Measurements from ENCODE around the gene TARS1. TPM values are rescaled to one million over a fixed set of nuclear protein-coding genes. Genes with fewer than 3 reads are reported as not detected.
A peak's percentile ranks its signal among the peaks of the same experiment; 100 is the strongest.

The TARS1 gene
- total and polyA plus RNA-seq, 2 of the 4 experiments (the other 2 are of a cell fraction): 90.8 to 175 TPM

GRCh38 chr5:33476992-33477391 lies 36.2 kb downstream of the TARS1 start:
- Histone ChIP-seq H3K14ac (replicated peaks; ENCODE audit: low read depth, low read length) (no peak overlapping the region), H3K9me3 (ENCODE audit: control insufficient read depth, insufficient read depth, low read length) (no peaks in the 10 kb centered on the region), H4K91ac (ENCODE audit: insufficient read depth, low read depth, low read length) (no peak overlapping the region), H3K4ac (ENCODE audit: low read depth, low read length) (no peak overlapping the region), H2AFZ (replicated peaks; ENCODE audit: low read length, poor library complexity) (no peak overlapping the region), H4K5ac (ENCODE audit: low read depth, low read length) (no peak overlapping the region), H3K27ac (ENCODE audit: insufficient read depth, low read length) (no peak overlapping the region), H3K23ac (ENCODE audit: low read depth, low read length) (no peak overlapping the region), H3K18ac (ENCODE audit: low read depth, low read length) (no peak overlapping the region), H4K20me1 (ENCODE audit: insufficient read depth, low read length) (no peaks in the 10 kb centered on the region; the same call in 1 of the 2 replicates), H3K4me2 (ENCODE audit: low read depth, low read length) (no peak overlapping the region), H3K4me1 (ENCODE audit: control insufficient read depth, insufficient read depth, low read length) (no peaks in the 10 kb centered on the region), H3K56ac (ENCODE audit: extremely low read depth, insufficient read depth, low read length) (no peak overlapping the region), H2AK9ac (replicated peaks; ENCODE audit: low read depth, low read length, poor library complexity) (no peak overlapping the region), H4K8ac (ENCODE audit: low read depth in 2 of 2, low read length in 2 of 2) (no peak overlapping the region), H3K27me3 (ENCODE audit: control insufficient read depth, insufficient read depth, low read length) (no peaks in the 10 kb centered on the region), H2BK15ac (ENCODE audit: low read depth, low read length) (no peak overlapping the region), H2BK120ac (ENCODE audit: low read depth, low read length) (no peak overlapping the region), H2BK20ac (ENCODE audit: low read depth, low read length) (no peak overlapping the region), H3K9ac (ENCODE audit: low read depth, low read length) (no peak overlapping the region), H3K79me1 (ENCODE audit: low read depth in 1 of 2, low read length in 2 of 2) (no peaks in the 10 kb centered on the region; a peak in 2 of 4 replicates), H3K9me1 (ENCODE audit: insufficient read depth, low read length) (no peaks in the 10 kb centered on the region), H3K36me3 (ENCODE audit: control insufficient read depth, insufficient read depth, low read length) (peaks cover 10% of the 10 kb centered on the region), H2AK5ac (ENCODE audit: low read depth, low read length) (no peak overlapping the region), H3K4me3 (ENCODE audit: insufficient read depth, low read depth, low read length) (no peak overlapping the region), H2BK5ac (ENCODE audit: low read depth, low read length, poor library complexity, severe bottlenecking) (no peak overlapping the region)
- intact Hi-C loops (cut with micrococcal nuclease) (no loop called here), dilution Hi-C loops (cut with HindIII; ENCODE audit: low sequenced_read_pairs, unreplicated experiment) (no loop called here), in situ Hi-C loops (cut with MboI; ENCODE audit: low sequenced_read_pairs) (no loop called here)
- peak; percentile 28 for DNase-seq
- TF ChIP-seq RFX5 (IDR thresholded peaks at IDR 0.05; ENCODE audit: low read depth, low read length) (no peak), NFE2L2 (IDR thresholded peaks at IDR 0.05; ENCODE audit: low read depth, low read length) (no peak), MXI1 (IDR thresholded peaks at IDR 0.05; ENCODE audit: borderline replicate concordance, low read depth, low read length) (no peak), CEBPB (IDR thresholded peaks at IDR 0.05; ENCODE audit: low read depth, low read length) (no peak), CHD1 (IDR thresholded peaks at IDR 0.05; ENCODE audit: low read depth, low read length) (no peak), CTCF (conservative IDR thresholded peaks at IDR 0.05; ENCODE audit: low read depth, low read length) (no peak), RAD21 (IDR thresholded peaks at IDR 0.05; ENCODE audit: low read length) (no peak), RCOR1 (IDR thresholded peaks at IDR 0.05; ENCODE audit: insufficient replicate concordance, low read length) (no peak), MAFK (IDR thresholded peaks at IDR 0.05; ENCODE audit: low read depth, low read length) (no peak), POLR2A (IDR thresholded peaks at IDR 0.05; ENCODE audit: low read depth, low read length) (no peak), SMC3 (IDR thresholded peaks at IDR 0.05; ENCODE audit: low read depth, low read length) (no peak), FOS (IDR thresholded peaks at IDR 0.05; ENCODE audit: low read depth, low read length) (no peak), MAZ (IDR thresholded peaks at IDR 0.05; ENCODE audit: borderline replicate concordance, low read depth, low read length) (no peak), BHLHE40 (IDR thresholded peaks at IDR 0.05; ENCODE audit: low read depth, low read length) (no peak)
- TF ChIP-seq, protein P1, sequence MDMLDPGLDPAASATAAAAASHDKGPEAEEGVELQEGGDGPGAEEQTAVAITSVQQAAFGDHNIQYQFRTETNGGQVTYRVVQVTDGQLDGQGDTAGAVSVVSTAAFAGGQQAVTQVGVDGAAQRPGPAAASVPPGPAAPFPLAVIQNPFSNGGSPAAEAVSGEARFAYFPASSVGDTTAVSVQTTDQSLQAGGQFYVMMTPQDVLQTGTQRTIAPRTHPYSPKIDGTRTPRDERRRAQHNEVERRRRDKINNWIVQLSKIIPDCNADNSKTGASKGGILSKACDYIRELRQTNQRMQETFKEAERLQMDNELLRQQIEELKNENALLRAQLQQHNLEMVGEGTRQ (IDR thresholded peaks at IDR 0.05; ENCODE audit: low read depth, low read length): no peak
- TF ChIP-seq, protein P2, sequence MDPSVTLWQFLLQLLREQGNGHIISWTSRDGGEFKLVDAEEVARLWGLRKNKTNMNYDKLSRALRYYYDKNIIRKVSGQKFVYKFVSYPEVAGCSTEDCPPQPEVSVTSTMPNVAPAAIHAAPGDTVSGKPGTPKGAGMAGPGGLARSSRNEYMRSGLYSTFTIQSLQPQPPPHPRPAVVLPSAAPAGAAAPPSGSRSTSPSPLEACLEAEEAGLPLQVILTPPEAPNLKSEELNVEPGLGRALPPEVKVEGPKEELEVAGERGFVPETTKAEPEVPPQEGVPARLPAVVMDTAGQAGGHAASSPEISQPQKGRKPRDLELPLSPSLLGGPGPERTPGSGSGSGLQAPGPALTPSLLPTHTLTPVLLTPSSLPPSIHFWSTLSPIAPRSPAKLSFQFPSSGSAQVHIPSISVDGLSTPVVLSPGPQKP (IDR thresholded peaks at IDR 0.05; ENCODE audit: borderline replicate concordance, low read depth, low read length): no peak
- BruUV-seq (replicated peaks): no TSS peak
- ChIA-PET CTCF (interaction anchor here (0.8 kb wide), 1 partner anchor 12 kb away, joined by 3 read pairs; no protein-coding TSS in a partner anchor), POLR2A (ENCODE audit: unreplicated experiment) (no interaction called here)
- no peak for ATAC-seq (ENCODE audit: low read depth)
- no CpG with 5 or more reads among the region's 3 CpGs for WGBS, 2 experiments (ENCODE audit: extremely low coverage in 2 of 2, insufficient read length in 1 of 2)

Data from IMR-90 (cell line).